ENCODE measurements around the gene ADK. TPM values are rescaled to one million over a fixed set of nuclear protein-coding genes. Genes with fewer than 3 reads are reported as not detected.

Gene ADK
- total RNA-seq, 4 donors from 2014 or later = 62.1 to 84.7 (median 74.4) TPM

DNA sequence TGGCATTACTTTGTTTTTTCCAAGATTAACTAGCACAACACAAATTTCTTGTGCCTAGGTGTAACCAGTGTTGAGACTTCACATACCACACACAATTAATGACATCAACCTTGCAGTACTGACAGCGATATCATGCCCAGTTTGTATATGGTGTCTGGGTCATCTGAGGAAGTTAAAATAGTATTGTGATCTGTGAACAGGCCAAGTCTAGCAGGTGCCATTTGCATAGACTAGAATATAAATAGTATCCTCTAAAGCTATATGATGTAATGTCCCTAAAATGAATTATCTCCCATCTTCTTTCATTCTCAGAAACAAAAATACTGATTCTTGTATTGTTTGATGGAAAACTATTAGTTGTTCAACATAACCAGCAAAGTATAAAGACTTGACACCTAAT is 499.6 kb downstream of the ADK start:
- H3K9me3 ChIP-seq = no peaks in the 10 kb centered on the region
- H3K4me3 ChIP-seq (replicated peaks in 1 of 3) = no peak overlapping the region
- H3K4me1 ChIP-seq = no peaks in the 10 kb centered on the region
- intact Hi-C loops (cut with DNase I) = no loop called here
- no peaks in the 10 kb centered on the region for H3K36me3 ChIP-seq
- no peak for DNase-seq
- no peaks in the 10 kb centered on the region for H3K27me3 ChIP-seq
- WGBS, 2 donors = 93 to 95% methylated on average over 1 of the region's 1 CpG
- TF ChIP-seq POLR2A (IDR thresholded peaks at IDR 0.05) = no peak
- TF ChIP-seq, protein P1, sequence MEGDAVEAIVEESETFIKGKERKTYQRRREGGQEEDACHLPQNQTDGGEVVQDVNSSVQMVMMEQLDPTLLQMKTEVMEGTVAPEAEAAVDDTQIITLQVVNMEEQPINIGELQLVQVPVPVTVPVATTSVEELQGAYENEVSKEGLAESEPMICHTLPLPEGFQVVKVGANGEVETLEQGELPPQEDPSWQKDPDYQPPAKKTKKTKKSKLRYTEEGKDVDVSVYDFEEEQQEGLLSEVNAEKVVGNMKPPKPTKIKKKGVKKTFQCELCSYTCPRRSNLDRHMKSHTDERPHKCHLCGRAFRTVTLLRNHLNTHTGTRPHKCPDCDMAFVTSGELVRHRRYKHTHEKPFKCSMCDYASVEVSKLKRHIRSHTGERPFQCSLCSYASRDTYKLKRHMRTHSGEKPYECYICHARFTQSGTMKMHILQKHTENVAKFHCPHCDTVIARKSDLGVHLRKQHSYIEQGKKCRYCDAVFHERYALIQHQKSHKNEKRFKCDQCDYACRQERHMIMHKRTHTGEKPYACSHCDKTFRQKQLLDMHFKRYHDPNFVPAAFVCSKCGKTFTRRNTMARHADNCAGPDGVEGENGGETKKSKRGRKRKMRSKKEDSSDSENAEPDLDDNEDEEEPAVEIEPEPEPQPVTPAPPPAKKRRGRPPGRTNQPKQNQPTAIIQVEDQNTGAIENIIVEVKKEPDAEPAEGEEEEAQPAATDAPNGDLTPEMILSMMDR (IDR thresholded peaks at IDR 0.05) = no peak
- no peak overlapping the region for H3K27ac ChIP-seq

DNA sequence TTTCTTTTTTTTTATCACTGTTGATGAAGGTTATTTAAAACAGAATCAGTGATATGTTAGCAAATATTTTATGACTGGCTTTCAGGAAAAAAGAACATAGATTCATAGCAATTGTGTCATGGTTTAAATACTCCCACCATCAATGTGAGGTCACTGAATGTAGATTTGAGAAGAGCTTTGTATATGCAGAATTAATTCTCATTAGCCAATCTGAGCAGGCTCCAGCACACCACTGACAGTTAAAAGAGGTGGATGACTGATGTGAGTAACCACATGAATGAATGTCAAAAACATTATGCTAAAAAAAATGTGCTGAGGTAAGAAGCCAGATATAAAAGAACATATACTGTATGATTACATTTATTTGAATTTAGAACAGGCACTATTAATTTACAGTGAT is 500.5 kb downstream of the ADK start:
- intact Hi-C loops (cut with DNase I) = no loop called here
- no peak for TF ChIP-seq POLR2A (IDR thresholded peaks at IDR 0.05)
- TF ChIP-seq, protein P1 (IDR thresholded peaks at IDR 0.05) = no peak
- no peaks in the 10 kb centered on the region for H3K36me3 ChIP-seq
- H3K27me3 ChIP-seq = no peaks in the 10 kb centered on the region
- H3K9me3 ChIP-seq = no peaks in the 10 kb centered on the region
- H3K4me3 ChIP-seq (replicated peaks in 1 of 3) = no peak overlapping the region
- no peak for DNase-seq
- H3K27ac ChIP-seq = no peak overlapping the region
- no peaks in the 10 kb centered on the region for H3K4me1 ChIP-seq

DNA sequence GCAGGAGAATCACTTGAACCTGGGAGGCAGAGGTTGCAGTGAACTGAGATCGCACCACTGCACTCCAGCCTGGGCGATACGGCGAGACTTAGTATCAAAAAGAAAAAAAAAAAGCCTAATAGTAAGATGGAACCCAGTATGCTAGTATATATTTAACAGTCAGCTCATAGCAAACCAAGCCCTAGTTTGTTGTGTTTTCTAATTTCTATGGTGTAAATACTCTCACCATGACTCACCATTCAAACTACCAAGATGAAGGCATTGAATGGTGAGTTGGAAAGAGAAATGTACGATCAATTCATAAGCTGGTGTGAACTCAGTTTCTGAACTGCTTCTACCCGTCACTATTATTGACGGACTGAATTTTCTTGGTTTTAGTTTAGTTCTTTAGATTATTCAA is 501.6 kb downstream of the ADK start:
- WGBS, 2 donors = 98 to 99% methylated on average over 7 of the region's 7 CpGs
- H3K36me3 ChIP-seq = no peaks in the 10 kb centered on the region
- no peak overlapping the region for H3K27ac ChIP-seq
- no peaks in the 10 kb centered on the region for H3K4me1 ChIP-seq
- H3K9me3 ChIP-seq = no peaks in the 10 kb centered on the region
- no peak for DNase-seq
- intact Hi-C loops (cut with DNase I) = no loop called here
- no peak for TF ChIP-seq POLR2A (IDR thresholded peaks at IDR 0.05)
- TF ChIP-seq, protein P1 (IDR thresholded peaks at IDR 0.05) = no peak
- H3K4me3 ChIP-seq (replicated peaks in 1 of 3) = no peak overlapping the region
- H3K27me3 ChIP-seq = no peaks in the 10 kb centered on the region

DNA sequence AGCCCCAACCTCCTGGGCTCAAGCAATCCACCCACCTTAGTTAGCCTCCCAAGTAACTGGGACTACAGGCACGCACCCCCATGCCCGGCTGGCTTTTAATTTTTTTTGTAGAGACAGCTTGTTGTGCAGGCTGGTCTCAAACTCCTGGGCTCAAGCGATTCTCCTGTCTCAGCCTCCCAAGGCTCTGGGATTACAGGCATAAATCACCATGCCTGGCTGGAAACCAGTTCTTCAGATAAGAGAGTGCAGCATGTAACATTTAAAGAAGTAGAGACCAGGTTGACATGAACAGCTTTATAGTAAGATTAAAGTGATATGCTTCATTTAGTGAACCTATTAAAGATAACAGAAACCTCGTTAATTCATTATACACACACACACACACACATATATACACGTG is 507.5 kb downstream of the ADK start:
- no peak for TF ChIP-seq POLR2A (IDR thresholded peaks at IDR 0.05)
- TF ChIP-seq, protein P1 (IDR thresholded peaks at IDR 0.05) = no peak
- H3K27me3 ChIP-seq = no peaks in the 10 kb centered on the region
- intact Hi-C loops (cut with DNase I) = no loop called here
- no peak overlapping the region for H3K27ac ChIP-seq
- DNase-seq = no peak
- H3K4me3 ChIP-seq (replicated peaks in 1 of 3) = no peak overlapping the region
- H3K4me1 ChIP-seq = no peaks in the 10 kb centered on the region
- WGBS, 2 donors = 92 to 96% methylated on average over 5 of the region's 5 CpGs
- no peaks in the 10 kb centered on the region for H3K36me3 ChIP-seq
- no peaks in the 10 kb centered on the region for H3K9me3 ChIP-seq

DNA sequence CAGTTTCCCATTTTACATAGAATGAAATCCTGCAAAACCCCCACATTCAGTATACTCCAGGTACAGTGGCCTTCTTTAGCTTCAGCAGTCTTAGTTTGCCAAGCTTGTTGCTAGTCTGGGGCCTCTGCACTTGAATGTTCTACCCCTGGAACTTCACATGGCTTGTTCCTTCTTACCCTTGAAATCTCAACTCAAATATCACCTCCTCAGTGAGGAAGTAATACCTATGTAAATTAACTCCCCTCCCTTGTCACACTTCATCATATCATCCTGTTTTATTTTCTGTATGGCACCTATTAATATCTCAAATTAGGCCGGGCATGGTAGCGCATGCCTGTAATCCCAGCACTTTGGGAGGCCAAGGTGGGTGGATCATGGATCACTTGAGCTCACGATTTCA is 511.6 kb downstream of the ADK start:
- intact Hi-C loops (cut with DNase I) = no loop called here
- H3K9me3 ChIP-seq = no peaks in the 10 kb centered on the region
- no peaks in the 10 kb centered on the region for H3K36me3 ChIP-seq
- no peak for DNase-seq
- no peaks in the 10 kb centered on the region for H3K4me1 ChIP-seq
- TF ChIP-seq, protein P1 (IDR thresholded peaks at IDR 0.05) = no peak
- no peak for TF ChIP-seq POLR2A (IDR thresholded peaks at IDR 0.05)
- WGBS, 2 donors = 95 to 96% methylated on average over 3 of the region's 3 CpGs
- H3K27me3 ChIP-seq = no peaks in the 10 kb centered on the region
- H3K27ac ChIP-seq = no peak overlapping the region
- H3K4me3 ChIP-seq (replicated peaks in 1 of 3) = no peak overlapping the region

Data from thyroid gland (tissue), 4 donors.